Loucy (cell line): ENCODE measurements around the gene ATP8A1.

Experiments used
- EZH2phosphoT487 ChIP-seq: fragments of 200-600 bp; IDR thresholded peaks from 2 replicates; pipeline ENCODE4 v1.6.1; 2018; ENCODE audit warnings: antibody characterized with exemption, mild to moderate bottlenecking, moderate library complexity, borderline replicate concordance
- TF ChIP-seq, protein P1 (sequence below): fragments of 200-600 bp; sonication (generic); conservative IDR thresholded peaks from 2 replicates; pipeline ENCODE4 v1.5.1; 2014; ENCODE audit warnings: mild to moderate bottlenecking, antibody characterized with exemption, low read length

DNA sequence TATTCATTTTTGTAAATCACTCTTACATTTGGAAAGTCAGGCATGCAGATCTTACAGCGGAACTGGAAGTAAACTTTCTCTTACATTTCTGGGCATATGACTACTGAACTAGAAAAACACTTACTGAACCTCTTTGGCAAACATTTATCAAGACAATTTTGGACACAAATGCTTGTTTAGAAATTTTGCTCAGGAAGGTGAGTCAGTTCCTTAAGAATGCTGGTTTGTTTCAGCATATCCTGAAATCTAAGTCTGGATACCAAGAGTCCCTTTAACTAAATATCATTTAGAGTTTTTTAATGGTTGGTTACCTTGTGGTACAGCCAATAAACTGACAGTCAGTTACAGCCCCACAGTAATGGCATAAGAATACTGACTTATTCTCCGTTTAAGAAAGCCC, 244.7 kb downstream of the ATP8A1 start:
- TF ChIP-seq, protein P1, sequence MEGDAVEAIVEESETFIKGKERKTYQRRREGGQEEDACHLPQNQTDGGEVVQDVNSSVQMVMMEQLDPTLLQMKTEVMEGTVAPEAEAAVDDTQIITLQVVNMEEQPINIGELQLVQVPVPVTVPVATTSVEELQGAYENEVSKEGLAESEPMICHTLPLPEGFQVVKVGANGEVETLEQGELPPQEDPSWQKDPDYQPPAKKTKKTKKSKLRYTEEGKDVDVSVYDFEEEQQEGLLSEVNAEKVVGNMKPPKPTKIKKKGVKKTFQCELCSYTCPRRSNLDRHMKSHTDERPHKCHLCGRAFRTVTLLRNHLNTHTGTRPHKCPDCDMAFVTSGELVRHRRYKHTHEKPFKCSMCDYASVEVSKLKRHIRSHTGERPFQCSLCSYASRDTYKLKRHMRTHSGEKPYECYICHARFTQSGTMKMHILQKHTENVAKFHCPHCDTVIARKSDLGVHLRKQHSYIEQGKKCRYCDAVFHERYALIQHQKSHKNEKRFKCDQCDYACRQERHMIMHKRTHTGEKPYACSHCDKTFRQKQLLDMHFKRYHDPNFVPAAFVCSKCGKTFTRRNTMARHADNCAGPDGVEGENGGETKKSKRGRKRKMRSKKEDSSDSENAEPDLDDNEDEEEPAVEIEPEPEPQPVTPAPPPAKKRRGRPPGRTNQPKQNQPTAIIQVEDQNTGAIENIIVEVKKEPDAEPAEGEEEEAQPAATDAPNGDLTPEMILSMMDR = no peak
- no peak for TF ChIP-seq EZH2phosphoT487
